Upper lobe of left lung (tissue), 6 donors: ENCODE measurements around the gene CRIP2. TPM values are rescaled to one million over a fixed set of nuclear protein-coding genes. Genes with fewer than 3 reads are reported as not detected.
A peak's percentile ranks its signal among the peaks of the same experiment; 100 is the strongest.

Experiments
- ATAC-seq, 2 donors: fragments of 200-7000 bp; cut with Tn5 transposase; one replicate each; pipeline ENCODE4 v1.9.1; 2022; ENCODE audit warnings: mild to moderate bottlenecking in 2 of 2, moderate library complexity in 2 of 2; ENCODE audit not compliant: low FRiP score in 2 of 2
- DNase-seq, 2 donors: peaks; one replicate each; pipeline ENCODE4 v3.0.0-alpha.2; 2019 to 2020
- H3K27ac ChIP-seq, 4 donors: fragments of 200-600 bp; sonication (generic); one replicate each; pipeline ENCODE4 v1.5.1; 2016 to 2019
- H3K27me3 ChIP-seq, 4 donors: fragments of 200-600 bp; sonication (generic); one replicate each; pipeline ENCODE4 v1.5.1; 2017 to 2019
- H3K36me3 ChIP-seq, 4 donors: fragments of 200-600 bp; sonication (generic); one replicate each; pipeline ENCODE4 v1.5.1; 2016 to 2019
- H3K4me1 ChIP-seq, 4 donors: fragments of 200-600 bp; sonication (generic); one replicate each; pipeline ENCODE4 v1.5.1; 2018 to 2019
- H3K4me3 ChIP-seq, 4 donors: fragments of 200-600 bp; sonication (generic); one replicate each; pipeline ENCODE4 v1.5.1; 2017 to 2019; ENCODE audit warnings: mild to moderate bottlenecking in 2 of 4, moderate library complexity in 1 of 4
- H3K9me3 ChIP-seq, 4 donors: fragments of 200-600 bp; sonication (generic); one replicate each; pipeline ENCODE4 v1.5.1; 2018 to 2019
- EP300 ChIP-seq, 4 donors: sonication (generic); formaldehyde crosslinking; IDR thresholded peaks; one replicate each; pipeline ENCODE4 v1.5.1; 2017; ENCODE audit warnings: antibody characterized with exemption in 4 of 4, control low read depth in 2 of 4
- POLR2A ChIP-seq, 4 donors: fragments of 450-650 bp; IDR thresholded peaks; one replicate each; pipeline ENCODE4 v1.5.1; 2016 to 2017; ENCODE audit warnings: antibody characterized with exemption in 4 of 4, mild to moderate bottlenecking in 2 of 4
- POLR2AphosphoS5 ChIP-seq, 2 donors: sonication (generic); formaldehyde crosslinking; IDR thresholded peaks; one replicate each; pipeline ENCODE4 v1.5.1; 2017; ENCODE audit warnings: antibody characterized with exemption in 2 of 2
- WGBS, 2 donors: methylation state at CpG; one replicate each; pipeline ENCODE4 v1.1.5; 2017 to 2018; 5-methylcytosine and 5-hydroxymethylcytosine counted together
- total RNA-seq, 6 donors: library from RNA; depleted of rRNA in 4 of 6; stranded (reverse); fragments of >200 nt in 4 of 6; gene quantifications; one replicate each; pipeline versions ENCODE4 v1.1.0 to v1.2.1, GENCODE V29; 2016 to 2021
- TF ChIP-seq, protein P1 (sequence below), 6 experiments: fragments of 450-650 bp in 4 of 6; fragments of 200-600 bp in 2 of 6; sonication (generic) in 2 of 6; IDR thresholded peaks; one replicate each; pipeline ENCODE4 v1.5.1; 2016 to 2019; ENCODE audit warnings: antibody characterized with exemption in 6 of 6
- donor health status: DM: no; HTN: no; CAD: no; lungs with moderate emphysema.
- donor health status: DM: no; HTN: yes; CAD: no; lungs with severe emphysema.

The CRIP2 gene
- total RNA-seq, 6 donors from 2014 or later, result 55.5 to 422 (median 190) TPM

DNA sequence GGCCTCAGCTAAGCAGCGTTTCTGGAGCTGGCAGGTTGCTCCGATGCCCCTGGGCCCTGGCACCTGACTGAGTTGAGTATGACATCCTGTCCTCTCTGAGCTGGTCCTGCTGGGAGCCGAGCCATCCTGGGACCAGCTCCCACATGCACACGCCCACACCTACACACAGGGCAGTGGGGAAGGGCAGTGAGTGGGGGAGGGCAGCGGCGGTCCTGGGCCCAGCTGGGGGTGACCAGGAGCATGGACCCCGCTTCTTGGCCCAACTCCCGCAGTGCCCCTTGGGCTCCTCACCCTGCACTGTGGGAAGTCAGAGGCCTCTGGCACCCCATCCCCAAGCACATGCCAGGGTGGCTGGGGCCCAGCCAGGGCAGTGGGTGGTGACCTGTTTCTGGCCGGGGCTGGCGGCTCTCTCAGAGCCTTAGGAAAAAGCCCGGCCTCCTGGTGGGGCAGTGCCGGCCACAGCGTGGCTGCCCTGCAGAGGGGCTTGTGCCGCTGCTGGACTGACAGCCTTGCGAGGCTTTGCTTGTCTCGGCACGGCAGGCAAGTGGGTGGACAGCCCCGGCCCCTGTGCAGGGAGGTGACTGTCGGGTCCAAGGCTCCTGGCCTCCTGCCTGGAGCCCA lies 5.9 kb upstream of the CRIP2 start:
- 76% methylated on average over 17 of the region's 19 CpGs; no CpG with 5 or more reads in 1 of the 2 donors for WGBS, 2 donors
- H3K36me3 ChIP-seq, result peaks cover 10 to 59% (median 48%) of the 10 kb centered on the region in 4 donors

GRCh38 chr14:105469456-105470349 lies 4.9 kb upstream of the CRIP2 start:
- no peak for TF ChIP-seq POLR2A (IDR thresholded peaks at IDR 0.05)
- TF ChIP-seq EP300 (IDR thresholded peaks at IDR 0.05), result no peak
- no peak for TF ChIP-seq POLR2AphosphoS5 (IDR thresholded peaks at IDR 0.05)
- TF ChIP-seq, protein P1, sequence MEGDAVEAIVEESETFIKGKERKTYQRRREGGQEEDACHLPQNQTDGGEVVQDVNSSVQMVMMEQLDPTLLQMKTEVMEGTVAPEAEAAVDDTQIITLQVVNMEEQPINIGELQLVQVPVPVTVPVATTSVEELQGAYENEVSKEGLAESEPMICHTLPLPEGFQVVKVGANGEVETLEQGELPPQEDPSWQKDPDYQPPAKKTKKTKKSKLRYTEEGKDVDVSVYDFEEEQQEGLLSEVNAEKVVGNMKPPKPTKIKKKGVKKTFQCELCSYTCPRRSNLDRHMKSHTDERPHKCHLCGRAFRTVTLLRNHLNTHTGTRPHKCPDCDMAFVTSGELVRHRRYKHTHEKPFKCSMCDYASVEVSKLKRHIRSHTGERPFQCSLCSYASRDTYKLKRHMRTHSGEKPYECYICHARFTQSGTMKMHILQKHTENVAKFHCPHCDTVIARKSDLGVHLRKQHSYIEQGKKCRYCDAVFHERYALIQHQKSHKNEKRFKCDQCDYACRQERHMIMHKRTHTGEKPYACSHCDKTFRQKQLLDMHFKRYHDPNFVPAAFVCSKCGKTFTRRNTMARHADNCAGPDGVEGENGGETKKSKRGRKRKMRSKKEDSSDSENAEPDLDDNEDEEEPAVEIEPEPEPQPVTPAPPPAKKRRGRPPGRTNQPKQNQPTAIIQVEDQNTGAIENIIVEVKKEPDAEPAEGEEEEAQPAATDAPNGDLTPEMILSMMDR (IDR thresholded peaks at IDR 0.05), result no peak

More for the DNA sequence above, 5.9 kb upstream of the CRIP2 start:
- TF ChIP-seq POLR2A (IDR thresholded peaks at IDR 0.05), result no peak
- TF ChIP-seq, protein P1 (IDR thresholded peaks at IDR 0.05), result no peak
- H3K4me1 ChIP-seq, result peaks cover 33 to 48% (median 44%) of the 10 kb centered on the region in 4 donors
- H3K4me3 ChIP-seq, result no peak overlapping the region
- peak overlapping the region in 3 of 4 donors; percentile 6 to 61 (median 40) for H3K27ac ChIP-seq
- no peaks in the 10 kb centered on the region for H3K9me3 ChIP-seq
- H3K27me3 ChIP-seq, result no peaks in the 10 kb centered on the region
- DNase-seq (no peak), ATAC-seq (no peak)

GRCh38 chr14:105470350-105471296 lies 4.0 kb upstream of the CRIP2 start:
- Histone ChIP-seq H3K4me3 (no peak overlapping the region), H3K27me3 (peaks cover 0 to 9% (median 3%) of the 10 kb centered on the region in 4 donors), H3K9me3 (no peaks in the 10 kb centered on the region), H3K4me1 (peaks cover 39 to 64% (median 47%) of the 10 kb centered on the region in 4 donors), H3K36me3 (peaks cover 6 to 41% (median 30%) of the 10 kb centered on the region in 4 donors), H3K27ac (peak overlapping the region; percentile 22 to 93 (median 54))
- 84 to 86% methylated on average over 32 to 33 of the region's 34 CpGs for WGBS, 2 donors
- peak in 1 of 2 donors; percentile 85 for DNase-seq
- no peak for ATAC-seq
- TF ChIP-seq POLR2AphosphoS5 (IDR thresholded peaks at IDR 0.05) (no peak), EP300 (IDR thresholded peaks at IDR 0.05) (no peak), POLR2A (IDR thresholded peaks at IDR 0.05) (no peak)
- TF ChIP-seq, protein P1 (IDR thresholded peaks at IDR 0.05), result no peak

More at GRCh38 chr14:105469456-105470349, 4.9 kb upstream of the CRIP2 start:
- H3K36me3 ChIP-seq, result peaks cover 6 to 49% (median 38%) of the 10 kb centered on the region in 4 donors
- H3K4me1 ChIP-seq, result peaks cover 38 to 57% (median 48%) of the 10 kb centered on the region in 4 donors
- DNase-seq (peak in 1 of 2 donors; percentile 85), ATAC-seq (no peak)
- peak overlapping the region in 2 of 4 donors; percentile 40 to 61 for H3K27ac ChIP-seq
- peaks cover 0 to under 1% (median under 1%) of the 10 kb centered on the region in 4 donors for H3K27me3 ChIP-seq
- no peak overlapping the region for H3K4me3 ChIP-seq
- H3K9me3 ChIP-seq, result no peaks in the 10 kb centered on the region
- WGBS, 2 donors, result 76 to 88% methylated on average over 21 to 49 of the region's 54 CpGs

DNA sequence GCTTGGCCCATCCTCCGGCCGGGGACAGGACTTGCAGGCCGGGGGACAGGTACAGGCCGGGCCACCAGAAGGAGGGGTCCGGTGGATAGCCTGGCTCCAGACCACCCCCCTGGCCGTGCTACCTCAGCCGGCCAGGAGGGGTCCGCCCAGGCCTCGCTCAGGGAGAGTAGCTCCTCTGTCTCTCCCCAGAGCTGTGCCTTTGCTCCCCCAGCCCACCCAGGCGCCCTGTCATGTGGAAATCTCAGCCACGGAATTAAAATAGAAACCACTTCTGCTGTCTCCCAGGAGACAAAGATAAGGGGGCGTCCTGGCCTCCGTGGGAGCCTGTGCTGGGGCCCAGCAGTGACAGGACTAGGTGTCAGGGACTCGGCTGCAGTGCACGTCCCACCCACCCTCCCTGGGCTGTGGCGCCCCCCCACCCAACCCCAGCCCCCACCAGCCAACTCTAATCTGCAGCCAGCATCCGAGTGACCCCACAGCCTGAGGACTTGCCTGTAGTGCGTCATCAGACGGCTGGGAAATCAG lies 3.3 kb upstream of the CRIP2 start:
- WGBS, 2 donors, result 47 to 84% methylated on average over 3 to 12 of the region's 19 CpGs

More for the DNA sequence above, 3.3 kb upstream of the CRIP2 start:
- Histone ChIP-seq H3K9me3 (no peaks in the 10 kb centered on the region), H3K4me3 (no peak overlapping the region), H3K27ac (peak overlapping the region; percentile 74 to 93 (median 87)), H3K4me1 (peaks cover 41 to 67% (median 50%) of the 10 kb centered on the region in 4 donors), H3K36me3 (peaks cover 6 to 34% (median 24%) of the 10 kb centered on the region in 4 donors), H3K27me3 (peaks cover 0 to 11% (median 3%) of the 10 kb centered on the region in 4 donors)
- ATAC-seq, result no peak
- no peak for TF ChIP-seq POLR2AphosphoS5 (IDR thresholded peaks at IDR 0.05)
- TF ChIP-seq EP300 (IDR thresholded peaks at IDR 0.05), result no peak
- TF ChIP-seq POLR2A (IDR thresholded peaks at IDR 0.05), result no peak
- TF ChIP-seq, protein P1 (IDR thresholded peaks at IDR 0.05), result peak in 1 of 6 experiments; percentile 23
- no peak for DNase-seq
